ENCODE measurements around the gene KMT2C. TPM values are rescaled to one million over a fixed set of nuclear protein-coding genes. Genes with fewer than 3 reads are reported as not detected.
"Not testable (repeated sequence)": the region's sequence is repeated elsewhere in the genome, so short reads cannot be mapped to it uniquely, and the experiment has no call there.

Gene KMT2C
- total RNA-seq, 1 experiment from 2014 or later: 45.4 TPM

DNA sequence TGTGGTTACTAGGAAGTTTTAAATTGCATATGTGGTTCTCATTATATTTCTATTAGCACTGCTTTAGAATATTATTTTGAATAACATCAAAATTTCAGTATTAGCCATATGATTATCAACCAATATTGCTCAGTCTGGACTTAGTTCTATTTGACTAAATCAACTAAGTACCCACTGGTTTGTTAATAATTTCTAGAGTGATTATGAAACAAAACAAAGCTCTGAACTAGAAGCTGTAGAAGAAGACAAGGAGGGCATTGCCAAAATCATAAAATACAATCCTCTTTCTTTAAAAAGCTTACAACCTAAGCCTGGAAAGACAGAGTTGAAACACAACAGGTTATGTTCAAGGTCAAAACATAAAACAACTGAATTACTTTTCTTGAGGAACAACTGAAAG is 204.7 kb downstream of the KMT2C start:
- no peaks in the 10 kb centered on the region for H3K9me3 Mint-ChIP-seq
- ATAC-seq: no peak
- TF ChIP-seq ELF4 (CRISPR knock-in tag; IDR thresholded peaks at IDR 0.05; ENCODE audit: low read depth): no peak
- no peak for TF ChIP-seq PREB (CRISPR knock-in tag; IDR thresholded peaks at IDR 0.05; ENCODE audit: borderline replicate concordance)
- TF ChIP-seq ESRRA (CRISPR knock-in tag; IDR thresholded peaks at IDR 0.05; ENCODE audit: borderline replicate concordance): no peak
- TF ChIP-seq AFF4 (CRISPR knock-in tag; IDR thresholded peaks at IDR 0.05; ENCODE audit: borderline replicate concordance): no peak
- TF ChIP-seq RELA (CRISPR knock-in tag; IDR thresholded peaks at IDR 0.05; ENCODE audit: borderline replicate concordance): no peak
- no peak for TF ChIP-seq PRDM15 (CRISPR knock-in tag; IDR thresholded peaks at IDR 0.05)
- TF ChIP-seq, protein P1, sequence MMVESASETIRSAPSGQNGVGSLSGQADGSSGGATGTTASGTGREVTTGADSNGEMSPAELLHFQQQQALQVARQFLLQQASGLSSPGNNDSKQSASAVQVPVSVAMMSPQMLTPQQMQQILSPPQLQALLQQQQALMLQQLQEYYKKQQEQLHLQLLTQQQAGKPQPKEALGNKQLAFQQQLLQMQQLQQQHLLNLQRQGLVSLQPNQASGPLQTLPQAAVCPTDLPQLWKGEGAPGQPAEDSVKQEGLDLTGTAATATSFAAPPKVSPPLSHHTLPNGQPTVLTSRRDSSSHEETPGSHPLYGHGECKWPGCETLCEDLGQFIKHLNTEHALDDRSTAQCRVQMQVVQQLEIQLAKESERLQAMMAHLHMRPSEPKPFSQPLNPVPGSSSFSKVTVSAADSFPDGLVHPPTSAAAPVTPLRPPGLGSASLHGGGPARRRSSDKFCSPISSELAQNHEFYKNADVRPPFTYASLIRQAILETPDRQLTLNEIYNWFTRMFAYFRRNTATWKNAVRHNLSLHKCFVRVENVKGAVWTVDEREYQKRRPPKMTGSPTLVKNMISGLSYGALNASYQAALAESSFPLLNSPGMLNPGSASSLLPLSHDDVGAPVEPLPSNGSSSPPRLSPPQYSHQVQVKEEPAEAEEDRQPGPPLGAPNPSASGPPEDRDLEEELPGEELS (CRISPR knock-in tag; IDR thresholded peaks at IDR 0.05): no peak
- TF ChIP-seq, protein P2, sequence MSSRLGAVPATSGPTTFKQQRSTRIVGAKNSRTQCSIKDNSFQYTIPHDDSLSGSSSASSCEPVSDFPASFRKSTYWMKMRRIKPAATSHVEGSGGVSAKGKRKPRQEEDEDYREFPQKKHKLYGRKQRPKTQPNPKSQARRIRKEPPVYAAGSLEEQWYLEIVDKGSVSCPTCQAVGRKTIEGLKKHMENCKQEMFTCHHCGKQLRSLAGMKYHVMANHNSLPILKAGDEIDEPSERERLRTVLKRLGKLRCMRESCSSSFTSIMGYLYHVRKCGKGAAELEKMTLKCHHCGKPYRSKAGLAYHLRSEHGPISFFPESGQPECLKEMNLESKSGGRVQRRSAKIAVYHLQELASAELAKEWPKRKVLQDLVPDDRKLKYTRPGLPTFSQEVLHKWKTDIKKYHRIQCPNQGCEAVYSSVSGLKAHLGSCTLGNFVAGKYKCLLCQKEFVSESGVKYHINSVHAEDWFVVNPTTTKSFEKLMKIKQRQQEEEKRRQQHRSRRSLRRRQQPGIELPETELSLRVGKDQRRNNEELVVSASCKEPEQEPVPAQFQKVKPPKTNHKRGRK (CRISPR knock-in tag; IDR thresholded peaks at IDR 0.05; ENCODE audit: borderline replicate concordance): no peak
- H3K4me1 Mint-ChIP-seq: no peaks in the 10 kb centered on the region
- H3K27ac Mint-ChIP-seq: no peak overlapping the region
- H3K27me3 Mint-ChIP-seq (ENCODE audit: low read depth): no peaks in the 10 kb centered on the region
- H3K4me3 Mint-ChIP-seq: no peak overlapping the region
- ChIA-PET CTCF (no interaction called here), POLR2A (no interaction called here)
- H3K36me3 Mint-ChIP-seq: peaks cover 10% of the 10 kb centered on the region
- no peak for DNase-seq (ENCODE audit: low spot score)

DNA sequence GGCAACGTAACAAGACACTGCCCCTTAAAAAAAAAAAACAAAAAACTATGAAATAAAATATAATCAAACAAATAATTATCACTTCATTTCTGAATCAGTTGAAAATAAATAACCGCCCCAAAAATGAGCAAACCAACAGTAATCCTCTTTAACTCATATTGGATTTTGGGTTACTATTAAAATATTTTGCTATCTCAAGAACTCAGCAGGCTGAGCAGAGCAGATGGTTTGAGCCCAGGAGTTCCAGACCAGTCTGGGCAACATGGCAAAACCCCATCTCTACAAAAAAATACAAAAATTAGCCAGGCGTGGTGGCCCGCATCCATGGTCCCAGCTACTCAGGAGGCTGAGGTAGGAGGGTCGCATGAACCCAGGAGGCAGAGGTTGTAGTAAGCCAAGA is 216.2 kb downstream of the KMT2C start:
- H3K27ac Mint-ChIP-seq; H3K4me1 Mint-ChIP-seq; ATAC-seq; POLR2A ChIA-PET; CTCF ChIA-PET; H3K9me3 Mint-ChIP-seq; H3K27me3 Mint-ChIP-seq (ENCODE audit: low read depth); DNase-seq (ENCODE audit: low spot score); H3K4me3 Mint-ChIP-seq: not testable (repeated sequence)
- H3K36me3 Mint-ChIP-seq: peaks cover 20% of the 10 kb centered on the region

DNA sequence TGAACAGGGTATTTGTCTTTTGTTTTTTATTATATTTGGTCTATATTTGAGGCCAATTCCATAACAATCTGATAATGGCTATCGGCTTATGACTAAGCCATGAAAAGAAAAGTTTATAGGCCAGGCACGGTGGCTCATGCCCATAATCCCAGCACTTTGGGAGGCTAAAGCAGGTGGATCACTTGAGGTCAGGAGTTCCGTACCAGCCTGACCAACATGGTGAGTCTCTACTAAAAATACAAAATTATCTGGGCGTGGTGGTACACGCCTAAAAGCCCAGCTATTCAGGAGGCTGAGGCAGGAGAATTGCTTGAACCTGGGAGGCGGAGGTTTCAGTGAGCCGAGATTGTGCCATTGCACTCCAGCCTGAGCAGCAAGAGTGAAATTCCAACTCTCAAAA is 227.0 kb downstream of the KMT2C start:
- ATAC-seq; CTCF ChIA-PET; H3K36me3 Mint-ChIP-seq; H3K27me3 Mint-ChIP-seq (ENCODE audit: low read depth); H3K4me1 Mint-ChIP-seq; H3K4me3 Mint-ChIP-seq; DNase-seq (ENCODE audit: low spot score); H3K27ac Mint-ChIP-seq; POLR2A ChIA-PET; H3K9me3 Mint-ChIP-seq: not testable (repeated sequence)

- H3K36me3 Mint-ChIP-seq; H3K27ac Mint-ChIP-seq; H3K9me3 Mint-ChIP-seq; DNase-seq (ENCODE audit: low spot score); H3K4me1 Mint-ChIP-seq; POLR2A ChIA-PET; H3K4me3 Mint-ChIP-seq; ATAC-seq; H3K27me3 Mint-ChIP-seq (ENCODE audit: low read depth); CTCF ChIA-PET: not testable (repeated sequence)
These were observed 231.4 kb downstream of the KMT2C start for GRCh38 chr7:152204417-152204816.
